Measurements from ENCODE around the gene IL27RA. TPM values are rescaled to one million over a fixed set of nuclear protein-coding genes. Genes with fewer than 3 reads are reported as not detected.

IL27RA gene
- total RNA-seq, 2 donors from 2014 or later, result 4.7 to 8.3 TPM

DNA sequence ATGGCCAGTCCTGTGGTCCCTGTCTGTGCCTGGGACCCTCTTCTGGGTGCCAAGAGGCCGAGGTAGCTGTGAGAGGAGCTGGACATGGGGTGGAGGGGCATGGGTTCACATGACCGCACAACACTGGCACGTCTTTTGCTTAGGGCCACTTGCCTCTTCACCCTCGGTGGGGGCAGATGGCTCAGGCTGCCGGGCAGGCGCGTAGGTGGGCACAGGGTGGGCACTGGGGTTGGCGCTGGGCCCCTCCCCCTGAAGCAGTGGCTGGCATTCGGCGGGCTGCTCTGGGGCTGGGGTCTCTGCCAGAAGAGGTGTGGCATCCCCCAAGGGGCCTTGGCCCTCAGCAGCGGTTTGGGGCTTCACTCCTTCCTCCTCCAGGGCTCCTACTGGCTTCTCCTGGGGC lies 21.9 kb downstream of the IL27RA start:
- TF ChIP-seq POLR2AphosphoS5 (IDR thresholded peaks at IDR 0.05), result no peak
- TF ChIP-seq CTCF (IDR thresholded peaks at IDR 0.05), result no peak
- no peak for TF ChIP-seq POLR2A (IDR thresholded peaks at IDR 0.05)
- no peak overlapping the region for H3K27ac ChIP-seq
- H3K4me3 ChIP-seq, result no peak overlapping the region
- WGBS, result 93% methylated on average over 9 of the region's 11 CpGs
- no peaks in the 10 kb centered on the region for H3K27me3 ChIP-seq (replicated peaks; ENCODE audit: insufficient read depth)
- no peak for DNase-seq (ENCODE audit: low spot score)
- no peaks in the 10 kb centered on the region for H3K36me3 ChIP-seq
- H3K9me3 ChIP-seq, result no peaks in the 10 kb centered on the region
- H3K4me1 ChIP-seq (replicated peaks), result no peaks in the 10 kb centered on the region
- intact Hi-C loops (cut with DNase I), result no loop called here

DNA sequence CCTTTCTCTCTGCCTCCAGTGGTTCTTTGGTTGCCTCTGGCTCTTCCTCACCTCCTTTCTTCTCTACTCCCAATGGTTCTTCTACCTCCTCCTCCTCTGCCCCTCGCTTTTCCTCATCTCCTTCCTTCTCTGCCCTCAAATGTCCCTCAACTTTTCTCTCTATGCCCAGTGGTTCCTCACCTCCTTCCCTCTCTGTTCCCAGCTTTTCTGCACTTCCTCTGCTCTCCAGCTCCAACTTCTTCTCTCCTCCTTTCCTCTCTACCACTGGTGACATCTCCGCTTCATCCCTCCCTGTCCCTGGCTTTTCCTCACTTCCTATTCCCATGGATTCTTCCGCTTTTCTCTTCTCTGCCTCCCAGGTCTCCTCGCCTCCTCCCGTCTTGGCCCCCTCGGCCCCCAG lies 22.5 kb downstream of the IL27RA start:
- Histone ChIP-seq H3K27ac (no peak overlapping the region), H3K27me3 (replicated peaks; ENCODE audit: insufficient read depth) (no peaks in the 10 kb centered on the region), H3K9me3 (no peaks in the 10 kb centered on the region), H3K36me3 (no peaks in the 10 kb centered on the region), H3K4me3 (no peak overlapping the region), H3K4me1 (replicated peaks) (no peaks in the 10 kb centered on the region)
- DNase-seq (ENCODE audit: low spot score), result no peak
- TF ChIP-seq CTCF (IDR thresholded peaks at IDR 0.05) (no peak), POLR2A (IDR thresholded peaks at IDR 0.05) (no peak)
- intact Hi-C loops (cut with DNase I), result no loop called here
- 75% methylated on average over 6 of the region's 6 CpGs for WGBS

DNA sequence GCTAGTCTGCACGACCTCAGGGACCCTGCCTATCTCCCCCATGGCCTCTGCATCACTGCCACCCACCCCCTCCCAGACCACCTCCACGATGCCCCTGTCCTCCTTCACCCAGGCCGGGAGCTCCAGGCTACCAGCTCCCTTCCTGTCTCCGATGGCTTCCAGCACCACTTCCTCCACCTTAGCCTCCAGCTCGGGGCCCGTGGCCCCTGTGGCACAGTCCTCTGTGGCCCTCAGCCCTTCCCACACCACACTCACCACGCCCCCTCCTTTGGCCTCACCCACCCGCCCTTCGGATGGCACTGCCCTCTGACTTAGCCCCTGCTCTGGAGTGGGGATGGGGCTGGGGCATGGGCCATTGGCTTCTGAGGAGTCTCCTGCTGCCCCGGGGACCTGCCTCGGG lies 23.2 kb downstream of the IL27RA start:
- WGBS, result 66% methylated on average over 11 of the region's 11 CpGs
- TF ChIP-seq POLR2AphosphoS5 (IDR thresholded peaks at IDR 0.05), result no peak
- no peak for TF ChIP-seq POLR2A (IDR thresholded peaks at IDR 0.05)
- no peak for TF ChIP-seq CTCF (IDR thresholded peaks at IDR 0.05)
- Histone ChIP-seq H3K4me3 (no peak overlapping the region), H3K27ac (no peak overlapping the region), H3K9me3 (no peaks in the 10 kb centered on the region), H3K27me3 (replicated peaks; ENCODE audit: insufficient read depth) (no peaks in the 10 kb centered on the region), H3K4me1 (replicated peaks) (no peaks in the 10 kb centered on the region), H3K36me3 (no peaks in the 10 kb centered on the region)
- intact Hi-C loops (cut with DNase I), result no loop called here
- no peak for DNase-seq (ENCODE audit: low spot score)

- intact Hi-C loops (cut with DNase I), result no loop called here
Measured at GRCh38 chr19:14055396-14055795, 23.8 kb downstream of the IL27RA start.

More at GRCh38 chr19:14055396-14055795, 23.8 kb downstream of the IL27RA start:
- no peaks in the 10 kb centered on the region for H3K36me3 ChIP-seq
- H3K27me3 ChIP-seq (replicated peaks; ENCODE audit: insufficient read depth), result no peaks in the 10 kb centered on the region
- WGBS, result 82% methylated on average over 3 of the region's 3 CpGs
- DNase-seq (ENCODE audit: low spot score), result no peak
- TF ChIP-seq POLR2A (IDR thresholded peaks at IDR 0.05), result no peak
- TF ChIP-seq POLR2AphosphoS5 (IDR thresholded peaks at IDR 0.05), result no peak
- no peak for TF ChIP-seq CTCF (IDR thresholded peaks at IDR 0.05)
- no peaks in the 10 kb centered on the region for H3K9me3 ChIP-seq
- H3K4me1 ChIP-seq (replicated peaks), result no peaks in the 10 kb centered on the region
- no peak overlapping the region for H3K4me3 ChIP-seq
- H3K27ac ChIP-seq, result no peak overlapping the region

Measured in prostate gland (tissue), 2 donors.